GM21360 (cell line): ENCODE results near the gene C5orf24.
"Not testable (repeated sequence)": the region's sequence is repeated elsewhere in the genome, so short reads cannot be mapped to it uniquely, and the experiment has no call there.

ENCODE experiments used
- ATAC-seq: cut with Tn5 transposase; IDR thresholded peaks from one replicate; pipeline ENCODE4 v1.9.1; 2021; ENCODE audit warnings: mild to moderate bottlenecking, moderate library complexity; ENCODE audit not compliant: unreplicated experiment

Gene C5orf24

DNA sequence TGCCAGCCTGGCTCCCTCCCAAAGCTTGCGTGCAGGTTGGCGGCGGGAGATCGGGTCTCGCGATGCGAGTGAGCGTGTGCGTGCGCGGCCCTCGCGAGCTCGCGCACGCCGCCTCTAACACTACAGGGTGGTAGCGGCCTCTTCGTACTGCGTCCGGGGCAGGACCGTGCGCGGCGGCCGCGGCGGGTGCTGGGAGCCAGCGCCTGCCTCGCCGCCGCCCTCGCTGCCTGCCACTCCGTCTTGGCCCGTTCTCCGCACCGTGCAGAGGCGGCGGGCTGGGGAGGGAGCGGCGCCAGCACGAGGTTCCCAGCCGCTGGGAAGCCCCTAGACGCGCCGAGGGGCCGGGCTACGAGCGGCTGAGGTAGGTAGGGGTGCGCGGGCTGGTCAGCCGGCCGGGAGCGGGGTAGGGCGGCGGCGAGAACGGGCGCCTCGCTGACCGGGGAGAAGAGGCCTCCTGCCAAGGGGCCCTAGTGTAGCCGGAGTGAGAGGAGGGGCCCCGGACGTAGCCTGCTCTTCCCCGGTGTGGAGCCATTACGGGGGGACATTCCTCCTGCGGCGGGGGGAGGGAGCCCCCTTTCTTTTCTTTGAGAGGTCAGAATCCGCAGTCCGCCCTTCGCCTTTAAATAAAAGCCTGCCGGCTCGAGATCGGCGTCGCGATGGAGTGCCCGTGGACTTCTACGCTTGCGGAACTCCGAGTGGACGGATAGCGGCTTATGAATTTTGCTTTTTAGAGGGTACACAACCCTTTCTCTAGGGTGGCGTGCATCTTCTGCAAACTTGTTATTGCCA, at the start of gene C5orf24:
C5orf24 (plus strand) TSS at position 117 of the 789 bp plus-strand sequence. CDS start 8,933 bp downstream, outside the sequence.
- peak; percentile 93 for ATAC-seq

DNA sequence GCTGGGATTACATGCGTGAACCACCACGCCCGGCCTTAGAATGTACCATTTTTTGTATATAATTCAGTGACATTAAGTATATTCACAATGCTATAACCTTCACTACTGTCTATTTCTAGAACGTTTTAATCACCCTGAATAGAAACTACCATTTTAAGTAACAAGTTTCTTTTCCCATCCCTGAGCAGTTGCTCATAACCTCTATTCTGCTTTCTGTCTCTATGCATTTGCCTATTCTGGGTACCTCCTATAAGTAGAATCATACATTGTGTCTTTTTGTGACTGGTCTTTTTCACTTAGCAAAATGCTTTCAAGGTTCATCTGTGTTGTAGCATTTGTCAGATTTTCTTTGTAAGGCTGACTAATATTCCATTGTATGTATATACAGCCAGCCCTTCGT, 47.3 kb upstream of the C5orf24 start:
- peak; percentile 48 for ATAC-seq

DNA sequence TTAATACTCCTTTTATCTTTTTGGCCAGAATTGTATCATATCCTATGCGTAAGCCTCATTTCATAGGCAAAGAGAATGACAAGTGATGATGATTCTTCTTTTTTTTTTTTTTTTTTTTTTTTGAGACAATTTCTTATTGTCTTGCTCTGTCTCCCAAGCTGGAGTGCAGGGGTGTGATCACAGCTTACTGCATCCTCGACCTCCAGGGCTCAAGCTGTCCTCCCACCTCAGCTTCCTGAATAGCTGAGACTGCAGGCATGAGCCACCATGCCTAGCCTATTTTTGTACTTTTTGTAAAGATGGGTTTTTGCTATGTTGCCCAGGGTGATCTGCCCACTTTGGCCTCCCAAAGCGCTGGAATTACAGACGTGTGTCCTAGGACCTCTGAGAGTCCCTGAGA, 41.9 kb upstream of the C5orf24 start:
- no peak for ATAC-seq

DNA sequence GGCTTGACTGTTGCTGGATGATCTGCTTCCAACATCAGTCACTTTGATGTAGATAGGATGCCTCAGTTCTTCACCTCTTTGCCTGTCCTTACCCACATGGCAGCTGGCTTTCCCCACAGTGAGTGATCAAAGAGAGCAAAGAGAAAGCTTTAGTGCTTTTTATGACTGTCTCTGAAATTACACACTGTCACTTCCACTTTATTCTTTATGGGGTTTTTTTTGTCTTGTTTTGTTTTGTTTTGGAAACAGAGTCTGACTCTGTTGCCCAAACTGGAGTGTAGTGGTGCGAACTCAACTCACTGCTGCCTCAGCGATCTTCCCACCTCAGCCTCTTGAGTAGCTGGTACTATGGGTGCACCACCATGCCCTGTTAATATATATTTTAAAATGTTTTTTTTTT, 32.4 kb upstream of the C5orf24 start:
- ATAC-seq: no peak

DNA sequence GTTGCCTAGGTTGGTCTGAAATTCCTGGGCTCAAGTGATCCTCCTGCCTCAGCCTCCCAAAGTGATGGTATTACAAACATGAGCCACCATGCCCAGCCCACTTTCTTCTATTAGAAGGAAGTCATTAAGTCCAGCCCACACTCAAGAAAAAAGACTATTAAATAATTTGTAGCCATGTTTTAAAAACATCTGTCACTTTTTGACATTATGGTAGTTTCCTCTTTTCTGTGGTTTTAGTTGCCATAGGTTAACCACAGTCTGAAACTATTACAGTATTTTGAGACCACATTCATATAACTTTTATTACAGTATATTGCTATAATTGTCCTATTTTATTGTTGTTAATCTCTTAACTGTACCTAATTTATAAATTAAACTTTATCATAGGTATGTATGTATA, 31.9 kb upstream of the C5orf24 start:
- no peak for ATAC-seq

DNA sequence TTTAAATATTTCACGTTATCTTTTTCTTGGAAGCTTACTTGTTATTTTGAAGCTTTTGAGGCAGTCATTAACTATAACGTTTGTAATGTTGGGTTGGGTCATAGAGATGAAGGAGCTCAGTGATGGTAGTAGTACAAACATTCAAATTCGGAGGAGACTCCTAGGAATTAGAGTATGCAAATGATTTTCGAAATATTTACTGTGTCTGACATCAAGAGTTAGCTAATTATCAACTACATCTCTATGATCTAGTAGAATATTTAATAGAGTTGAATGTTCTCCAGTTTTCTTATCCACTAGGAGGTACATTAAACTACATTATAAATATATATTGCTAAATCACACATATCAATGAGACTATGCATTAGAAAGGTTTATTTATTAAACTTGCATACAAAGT, 28.8 kb upstream of the C5orf24 start:
- no peak for ATAC-seq

DNA sequence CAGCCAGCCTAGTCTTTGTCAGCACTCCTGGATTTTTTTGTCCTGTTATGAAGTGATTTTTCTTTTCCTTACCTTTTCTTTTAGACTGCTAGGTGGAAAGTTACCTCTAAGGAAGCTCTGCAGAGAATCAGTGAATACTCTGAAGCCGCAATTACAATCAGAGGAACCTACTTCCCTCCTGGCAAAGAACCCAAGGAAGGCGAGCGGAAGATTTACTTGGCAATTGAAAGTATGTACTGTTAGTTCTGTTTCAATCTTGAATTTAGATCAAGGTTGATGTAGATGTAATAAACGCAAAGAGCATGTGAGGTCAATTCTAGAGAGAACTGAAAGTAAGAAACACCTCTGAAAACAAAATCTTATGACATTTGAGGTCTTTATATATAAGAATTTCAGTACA, 27.0 kb upstream of the C5orf24 start:
- no peak for ATAC-seq

DNA sequence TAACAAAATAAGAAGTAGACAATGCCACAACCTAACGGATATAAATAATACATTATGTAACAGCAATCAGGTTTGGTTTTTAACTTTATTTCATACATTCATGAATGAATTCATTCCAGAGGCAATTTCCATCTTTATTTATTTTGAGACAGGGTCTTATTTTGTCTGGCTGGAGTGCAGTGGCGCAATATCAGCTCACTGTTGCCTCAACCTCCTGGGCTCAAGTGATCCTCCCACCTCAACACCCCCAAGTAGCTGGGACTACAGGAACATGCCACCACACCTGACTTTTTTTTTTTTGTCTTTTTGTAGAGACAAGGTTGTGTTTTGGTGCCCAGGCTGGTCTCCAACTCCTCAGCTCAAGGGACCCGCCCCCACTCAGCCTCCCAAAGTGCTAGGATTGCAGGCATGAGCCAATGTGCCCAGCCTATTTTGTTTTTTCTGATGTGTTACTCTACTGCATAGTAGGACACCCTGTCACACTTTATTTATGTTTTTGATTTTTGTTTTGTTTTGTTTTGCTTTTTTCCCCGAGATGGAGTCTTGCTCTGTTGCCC, 26.3 kb upstream of the C5orf24 start:
- ATAC-seq: no peak

DNA sequence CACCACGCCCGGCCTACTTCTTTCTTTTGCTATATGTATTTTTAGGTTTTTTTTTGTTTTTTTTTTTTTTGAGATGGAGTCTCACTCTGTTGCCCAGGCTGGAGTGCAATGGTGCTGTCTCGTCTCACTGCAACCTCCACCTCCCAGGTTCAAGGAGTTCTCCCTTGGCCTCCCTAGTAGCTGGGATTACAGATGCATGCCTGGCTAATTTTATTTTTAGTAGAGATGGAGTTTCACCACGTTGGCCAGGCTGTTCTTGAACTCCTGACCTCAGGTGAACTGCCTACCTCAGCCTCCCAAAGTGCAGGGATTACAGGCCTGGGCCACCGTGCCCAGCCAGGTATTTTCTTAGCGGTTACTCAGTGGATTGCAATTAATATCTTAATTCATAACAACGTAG, 23.9 kb upstream of the C5orf24 start:
- no peak for ATAC-seq

DNA sequence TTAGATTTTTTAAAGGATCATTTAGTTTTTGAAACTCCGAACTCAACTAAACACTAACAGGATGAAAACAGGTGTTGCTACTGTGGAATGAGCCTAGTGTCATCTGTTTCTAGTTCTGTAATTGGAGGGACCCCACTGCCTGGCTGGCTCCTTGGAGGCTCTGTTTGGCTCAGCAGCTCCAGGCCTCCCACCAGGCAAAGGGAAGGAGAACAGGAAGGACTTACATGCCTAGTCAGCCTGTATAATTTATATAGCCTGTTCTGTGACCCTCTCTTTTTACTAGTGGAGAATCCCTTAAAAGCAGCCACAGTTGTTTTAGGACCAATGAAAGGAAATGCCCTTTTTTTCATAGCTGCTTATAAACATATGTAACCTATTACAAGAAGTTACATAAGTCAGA, 21.1 kb upstream of the C5orf24 start:
- ATAC-seq: no peak

DNA sequence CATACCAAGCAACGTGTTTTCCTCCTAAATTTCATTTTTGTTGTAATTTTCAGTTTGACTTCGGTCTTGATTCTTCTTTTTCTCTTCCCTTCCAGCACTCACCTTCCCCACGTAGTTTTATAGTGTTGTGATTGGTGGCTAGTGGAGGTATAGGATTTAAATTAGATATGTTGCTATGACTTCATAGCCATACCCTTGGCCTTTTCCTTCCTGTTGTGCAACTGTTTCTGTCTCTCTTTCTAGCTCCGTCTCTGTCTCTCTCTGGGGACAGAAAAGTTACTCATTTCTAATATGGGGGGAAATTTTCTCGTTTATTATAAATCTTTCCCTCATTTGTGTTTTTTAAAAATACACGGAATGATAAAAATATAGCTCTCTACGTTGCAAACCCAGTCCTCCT, 20.6 kb upstream of the C5orf24 start:
- no peak for ATAC-seq

DNA sequence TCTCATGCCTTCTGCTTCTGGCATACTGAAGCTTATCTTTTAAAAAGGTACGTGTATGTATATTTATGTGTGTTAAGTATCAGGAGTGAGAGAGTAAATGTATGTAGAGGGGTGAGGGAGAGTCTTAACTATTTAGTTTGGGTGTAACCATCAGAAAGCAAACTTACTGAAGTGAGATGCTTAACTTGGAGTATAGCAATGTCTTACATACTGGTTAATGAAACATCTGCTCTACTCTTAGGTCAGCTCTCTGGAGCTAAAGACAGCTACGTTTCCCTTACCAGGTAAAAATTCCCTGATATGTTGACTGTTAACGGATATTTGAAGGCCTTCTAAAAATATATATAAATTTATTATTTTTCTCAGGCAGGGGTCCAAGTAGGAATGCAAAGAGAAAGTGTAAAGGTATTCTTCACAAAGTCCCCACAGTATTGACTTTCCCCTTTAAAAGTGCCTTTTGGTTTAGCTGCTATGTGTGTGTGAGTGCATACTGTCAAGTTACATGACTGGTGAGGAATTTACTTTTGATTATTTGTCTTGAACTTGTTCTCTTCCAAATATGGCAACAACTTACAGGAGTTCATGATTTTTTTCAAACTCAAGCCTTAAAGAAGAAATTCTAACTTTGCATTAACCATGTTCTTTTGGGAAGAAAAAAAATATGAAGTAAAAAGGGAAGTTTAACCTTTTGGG, 12.3 kb upstream of the C5orf24 start:
- ATAC-seq: no peak

DNA sequence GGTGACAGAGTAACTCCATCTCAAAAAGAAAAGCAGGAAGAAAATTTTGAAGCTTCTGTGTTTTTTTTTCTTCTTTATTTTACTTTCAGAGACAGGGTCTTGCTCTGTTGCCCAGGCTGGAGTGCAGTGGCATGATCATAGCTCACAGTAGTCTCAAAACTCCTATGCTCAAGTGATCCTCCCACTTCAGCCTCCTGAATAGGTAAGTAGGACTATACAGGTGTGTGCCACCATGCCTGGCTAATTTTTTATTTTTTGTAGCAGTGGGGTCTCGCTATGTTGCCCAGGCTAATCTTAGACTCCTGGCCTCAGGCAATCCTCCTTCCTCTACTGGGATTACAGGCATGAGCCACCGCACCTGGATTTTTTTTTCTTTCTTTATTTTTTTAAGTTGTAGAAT, 10.1 kb upstream of the C5orf24 start:
- ATAC-seq: no peak

DNA sequence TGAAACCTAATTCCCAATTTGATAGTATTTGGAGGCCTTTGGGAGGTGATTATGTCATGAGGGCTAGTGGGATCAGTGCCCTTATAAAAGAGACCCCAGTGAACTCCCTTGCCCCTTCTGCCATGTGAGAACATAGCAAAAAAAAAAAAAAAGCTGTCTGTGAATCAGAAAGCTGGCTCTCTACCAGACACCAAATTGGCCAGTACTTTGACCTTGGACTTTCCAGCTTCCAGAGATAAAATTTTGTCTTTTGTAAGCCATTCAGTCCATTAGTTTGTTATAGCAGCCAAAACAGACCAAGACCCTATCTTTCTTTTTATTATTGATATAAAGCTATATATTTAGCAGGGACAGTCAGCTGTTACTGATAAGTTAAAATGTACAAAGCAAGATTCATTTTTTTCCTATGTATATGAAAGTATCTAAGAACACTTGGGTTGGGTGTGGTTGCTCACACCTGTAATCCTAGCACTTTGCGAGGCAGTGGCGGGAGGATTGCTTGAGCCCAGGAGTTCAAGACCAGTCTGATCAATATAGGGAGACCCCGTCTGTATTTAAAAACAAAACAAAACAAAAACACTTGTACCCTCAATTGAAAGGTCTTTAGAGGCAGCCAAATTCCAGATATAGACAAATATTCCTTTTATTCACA, 8.1 kb upstream of the C5orf24 start:
- ATAC-seq: no peak

DNA sequence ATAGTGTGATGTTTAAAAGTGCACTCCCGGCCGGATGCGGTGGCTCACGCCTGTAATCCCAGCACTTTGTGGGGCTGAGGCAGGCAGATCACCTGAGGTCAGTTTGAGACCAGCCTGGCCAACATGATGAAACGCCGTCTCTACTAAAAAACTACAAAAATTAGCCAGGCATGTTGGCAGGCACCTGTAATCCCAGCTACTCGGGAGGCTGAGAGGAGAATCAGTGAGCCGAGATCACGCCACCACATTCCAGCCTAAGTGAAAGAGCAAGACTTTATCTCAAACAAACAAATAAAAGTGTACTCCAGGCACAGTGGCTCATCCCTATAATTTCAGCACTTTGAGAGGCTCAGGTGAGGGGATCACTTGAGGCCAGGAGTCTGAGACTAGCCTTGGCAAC, 7.4 kb upstream of the C5orf24 start:
- not testable (repeated sequence) for ATAC-seq

DNA sequence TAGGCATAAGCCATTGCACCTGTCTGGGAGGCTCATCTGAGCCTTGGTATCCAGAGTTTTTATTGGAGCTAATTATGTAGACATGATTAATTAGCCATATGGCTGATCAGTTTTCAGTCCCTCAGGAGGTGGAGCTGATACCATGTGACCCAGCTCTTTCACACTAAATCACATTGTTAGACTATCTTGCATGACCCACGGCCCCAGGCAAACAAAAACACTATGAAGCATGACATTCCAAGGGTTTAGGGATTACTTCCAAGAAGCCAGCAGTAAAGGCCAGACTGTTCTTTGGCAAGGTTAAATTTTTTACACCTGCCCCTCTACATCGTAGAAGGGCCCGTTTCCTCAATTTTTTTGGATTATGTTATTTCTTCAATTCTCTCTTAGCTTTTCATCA, 5.0 kb upstream of the C5orf24 start:
- ATAC-seq: no peak

DNA sequence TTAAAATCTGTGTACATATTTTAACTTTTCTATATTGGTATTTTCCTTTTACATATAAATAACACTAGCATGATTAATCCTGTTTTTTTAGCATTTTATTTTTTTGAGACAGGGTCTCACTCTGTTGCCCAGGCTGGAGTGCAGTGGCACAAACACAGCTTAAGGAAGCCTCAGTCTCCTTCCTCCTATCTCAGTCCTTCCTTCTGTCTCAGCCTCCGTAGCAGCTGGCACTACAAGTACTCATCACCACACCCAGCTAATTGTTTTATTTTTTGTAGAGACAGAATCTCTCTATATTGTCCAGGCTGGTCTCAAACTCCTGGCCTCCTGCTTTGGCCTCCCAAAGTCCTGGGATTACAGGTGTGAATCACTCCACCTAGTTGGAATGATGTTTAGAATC, 1.5 kb upstream of the C5orf24 start:
- ATAC-seq: no peak

DNA sequence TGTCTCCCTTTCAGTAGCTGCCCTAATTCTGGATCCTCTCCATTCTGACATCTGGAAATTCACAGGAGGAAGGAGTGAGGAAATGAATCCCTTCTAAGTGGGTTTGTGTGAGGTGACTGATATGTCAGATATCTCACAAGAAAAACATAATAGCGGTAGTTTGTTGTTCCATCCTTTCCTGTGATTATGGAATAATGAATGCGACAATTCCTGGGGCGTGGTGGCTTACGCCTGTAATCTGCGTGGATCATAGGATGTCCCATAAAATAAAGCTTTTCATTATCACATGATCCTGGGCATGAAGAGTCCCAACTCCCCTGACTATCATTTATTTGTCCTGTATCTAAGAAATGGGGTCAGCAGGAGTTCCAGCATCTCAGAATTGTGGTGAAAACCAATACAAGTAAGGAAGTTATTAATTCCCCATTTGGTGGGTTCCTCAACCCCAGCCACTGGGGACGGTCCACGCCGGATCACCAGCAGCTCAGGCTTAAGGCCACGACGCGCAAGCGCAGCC, 375 bp upstream of the C5orf24 start:
- no peak for ATAC-seq

DNA sequence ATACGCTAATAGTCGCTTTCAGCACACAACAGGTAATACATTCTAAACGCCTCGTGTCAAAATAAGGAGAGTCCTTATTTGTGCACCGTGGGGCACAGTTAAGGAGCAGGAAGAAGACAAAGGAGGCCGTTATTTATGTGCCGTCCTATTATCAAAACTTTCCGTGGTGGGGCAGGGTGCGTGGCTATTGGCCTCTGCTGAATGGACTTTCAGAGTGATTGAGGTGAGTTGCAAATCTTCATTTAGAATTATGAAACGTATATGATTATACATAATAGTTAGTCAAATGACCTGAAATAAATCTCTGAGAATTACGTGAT, 833 bp downstream of the C5orf24 start:
- no peak for ATAC-seq

DNA sequence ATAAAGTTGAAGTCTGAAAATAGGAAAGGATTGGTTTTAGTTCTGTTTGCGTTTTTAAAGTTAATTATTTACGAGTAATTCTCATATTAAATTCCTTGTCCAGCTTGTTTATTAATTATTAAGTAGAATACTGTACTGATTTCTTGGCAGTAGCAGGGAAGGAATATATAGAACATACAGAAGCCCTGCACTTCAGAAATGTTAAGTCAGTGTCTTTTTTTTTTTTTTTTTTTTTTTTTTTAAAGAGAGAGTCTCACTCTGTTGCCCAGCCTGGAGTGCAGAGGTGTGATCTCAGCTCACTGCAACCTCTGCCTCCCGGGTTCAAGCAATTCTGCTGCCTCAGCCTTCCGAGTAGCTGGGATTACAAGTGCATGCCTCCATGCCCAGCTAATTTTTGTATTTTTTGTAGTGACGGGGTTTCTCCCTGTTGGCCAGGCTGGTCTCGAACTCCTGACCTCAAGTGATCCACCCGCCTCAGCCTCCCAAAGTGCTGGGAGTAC, 3.7 kb downstream of the C5orf24 start:
- not testable (repeated sequence) for ATAC-seq

DNA sequence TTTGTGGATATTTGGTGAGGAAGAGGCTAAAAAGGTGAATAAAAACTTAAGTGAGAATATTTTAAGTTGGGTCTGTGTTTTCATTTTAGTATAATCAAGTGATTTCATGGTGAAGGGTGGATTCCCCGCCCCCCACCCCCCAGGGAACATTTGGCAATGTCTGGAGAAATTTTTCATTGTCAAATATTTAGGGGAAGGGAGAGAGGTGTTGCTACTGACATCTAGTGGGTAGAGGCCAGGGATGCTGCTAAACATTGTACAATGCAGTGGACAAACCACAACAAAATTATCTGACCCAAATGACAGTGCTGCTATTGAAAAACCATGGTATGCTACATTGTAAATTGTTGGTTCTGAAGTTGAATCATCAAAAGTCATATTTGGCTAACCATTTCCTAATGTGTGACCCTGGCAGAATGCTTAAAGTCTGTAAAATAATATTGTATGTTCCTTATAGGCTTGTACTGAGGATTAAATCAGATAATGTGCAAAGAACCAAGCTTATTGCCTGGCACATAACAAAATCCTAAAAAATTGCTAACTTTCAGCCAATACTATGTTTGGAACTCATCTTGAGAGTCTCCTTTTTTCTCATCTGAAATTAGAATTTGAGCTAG, 5.6 kb downstream of the C5orf24 start:
- ATAC-seq: no peak
